Mononuclear cell (primary cell): ENCODE results near the gene KCNQ1. TPM values are rescaled to one million over a fixed set of nuclear protein-coding genes. Genes with fewer than 3 reads are reported as not detected.

Experiments used
- H3K27me3 ChIP-seq: 2 replicates; pipeline ENCODE4 v1.6.0; 2011; ENCODE audit warnings: low read length, control low read depth; ENCODE audit not compliant: insufficient read depth
- H3K4me1 ChIP-seq: 2 replicates; pipeline ENCODE4 v1.5.1; 2011; ENCODE audit warnings: mild to moderate bottlenecking, low read length, control low read depth; ENCODE audit not compliant: insufficient read depth
- H3K4me3 ChIP-seq: 2 replicates; pipeline ENCODE4 v1.5.1; 2011; ENCODE audit warnings: mild to moderate bottlenecking, low read length, moderate library complexity
- H3K9me3 ChIP-seq: 2 replicates; pipeline ENCODE4 v1.5.1; 2011; ENCODE audit warnings: low read depth, mild to moderate bottlenecking, control low read depth, low read length
- total RNA-seq: library from RNA; depleted of rRNA; stranded (reverse); fragments of >200 nt; gene quantifications from one replicate; pipeline ENCODE4 v1.2.3, GENCODE V29; 2012

The KCNQ1 gene
- total RNA-seq, 1 donor, result 12.7 TPM

DNA sequence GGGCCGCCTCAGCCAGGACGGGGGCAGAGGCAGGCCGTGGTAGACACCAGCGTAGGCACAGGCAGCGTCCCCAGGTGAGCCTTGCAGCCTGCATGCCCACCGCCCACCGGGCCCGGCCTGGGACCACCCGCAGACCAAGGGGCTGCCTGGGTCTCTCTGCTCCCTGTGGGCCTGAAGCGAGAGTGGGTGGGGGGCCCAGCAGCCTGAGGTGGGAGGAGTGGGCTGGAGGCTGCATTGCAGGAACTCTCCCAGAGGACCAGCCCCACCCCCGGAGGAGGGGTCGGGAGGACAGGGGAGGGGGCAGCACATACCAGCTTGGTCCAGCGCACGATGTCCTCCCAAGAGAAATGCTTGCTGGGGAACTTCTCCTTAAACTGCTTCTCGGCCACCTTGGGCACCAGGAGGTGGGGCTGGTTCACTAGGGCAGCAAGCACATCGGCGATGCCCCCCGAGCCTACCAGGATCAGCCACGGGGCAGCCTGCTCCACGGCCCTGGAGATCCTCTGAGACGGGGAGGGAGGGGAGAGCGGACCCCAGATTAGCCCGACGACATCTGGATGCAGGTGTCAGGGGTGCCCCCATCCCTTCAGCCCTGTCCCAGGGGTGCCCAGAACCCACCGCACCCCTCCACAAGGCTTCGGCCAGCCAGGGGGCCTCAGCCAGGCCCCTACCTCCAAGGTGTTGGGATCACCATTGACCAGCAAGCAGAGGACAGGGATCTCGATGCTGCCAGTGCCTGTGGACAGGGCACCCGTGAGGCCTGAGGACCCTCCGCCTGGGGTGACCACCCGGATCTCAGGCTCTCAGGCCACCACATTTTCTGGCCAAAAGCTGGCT is 26.7 kb upstream of the KCNQ1 start:
- H3K27me3 ChIP-seq, result no peaks in the 10 kb centered on the region
- H3K4me1 ChIP-seq, result peaks cover 9% of the 10 kb centered on the region
- H3K9me3 ChIP-seq, result no peaks in the 10 kb centered on the region
- H3K4me3 ChIP-seq, result no peak overlapping the region

DNA sequence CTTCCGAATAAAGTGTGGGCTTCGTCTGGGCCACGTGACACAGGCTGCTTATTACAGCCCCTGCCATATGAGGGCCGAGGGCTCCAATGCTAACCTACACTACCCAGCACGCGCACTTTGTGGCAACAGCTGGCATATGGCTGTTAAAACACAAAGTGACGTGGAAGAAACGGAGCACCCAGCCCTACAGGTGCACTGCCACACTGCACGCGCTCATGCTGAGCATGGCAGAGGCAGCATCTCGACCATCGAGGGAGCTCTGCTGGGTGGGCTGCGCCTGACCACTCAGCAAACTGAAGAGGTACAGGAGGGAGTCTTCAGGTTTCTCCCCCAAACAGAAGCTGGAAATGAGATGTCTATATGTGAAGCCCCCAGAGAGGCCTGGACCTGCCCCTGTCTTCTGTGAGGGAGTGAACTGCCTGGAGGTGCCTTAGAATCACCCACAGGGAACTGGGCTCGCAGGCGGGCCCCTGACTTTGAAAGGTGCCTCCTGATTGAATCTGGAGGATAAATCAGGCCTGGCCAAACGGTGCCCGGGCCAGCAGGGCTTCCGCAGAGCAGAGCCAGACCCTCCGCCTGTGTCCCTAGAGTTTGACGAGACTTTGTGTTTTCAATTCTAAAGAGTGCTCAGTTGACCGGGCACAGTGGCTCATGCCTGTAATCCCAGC is 26.0 kb upstream of the KCNQ1 start:
- no peak overlapping the region for H3K4me3 ChIP-seq
- H3K9me3 ChIP-seq, result no peaks in the 10 kb centered on the region
- H3K4me1 ChIP-seq, result peaks cover 9% of the 10 kb centered on the region
- H3K27me3 ChIP-seq, result no peaks in the 10 kb centered on the region

DNA sequence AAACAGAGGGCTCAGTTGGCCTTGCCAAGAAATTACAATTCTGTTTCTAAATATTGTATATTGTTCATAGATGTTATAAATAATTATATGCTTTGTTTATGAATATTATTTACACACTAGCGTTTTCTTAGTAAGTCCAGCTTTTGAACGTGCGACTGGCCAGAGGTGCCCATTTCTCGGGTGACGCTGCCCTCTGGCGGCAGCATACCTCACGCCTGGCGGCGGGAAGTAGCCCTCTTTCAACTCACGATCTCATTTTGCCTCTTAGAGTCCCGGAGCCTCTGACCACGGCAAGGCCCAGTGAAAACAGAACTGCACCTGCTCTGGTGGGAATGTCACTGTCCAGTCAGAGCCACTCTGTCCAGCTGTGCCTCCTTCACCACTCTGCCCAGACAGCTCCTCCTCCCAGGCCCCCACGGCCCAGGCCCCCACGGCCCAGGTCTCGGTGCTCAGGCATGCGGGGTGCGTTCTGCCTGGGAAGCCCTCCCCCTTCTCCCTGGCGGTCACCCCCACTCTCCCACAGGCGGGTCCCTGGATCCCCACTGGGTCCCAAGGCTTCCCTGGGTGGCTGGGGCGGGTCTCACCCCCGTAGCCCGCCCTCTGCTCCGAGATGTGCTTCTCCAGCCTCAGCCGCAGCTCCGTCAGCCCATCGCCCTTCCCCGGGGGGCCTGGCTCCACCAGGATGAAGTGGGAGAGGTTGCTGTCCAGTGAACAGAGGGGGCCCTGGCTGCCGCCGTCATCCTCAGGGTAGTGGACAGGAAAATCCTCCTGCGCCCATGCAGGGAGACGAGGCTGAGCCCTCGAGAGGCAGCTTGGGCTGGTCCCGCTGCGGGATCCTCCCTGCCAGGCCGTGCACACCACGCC is 24.9 kb upstream of the KCNQ1 start:
- no peaks in the 10 kb centered on the region for H3K9me3 ChIP-seq
- peaks cover 9% of the 10 kb centered on the region for H3K4me1 ChIP-seq
- H3K27me3 ChIP-seq, result no peaks in the 10 kb centered on the region
- H3K4me3 ChIP-seq, result no peak overlapping the region

DNA sequence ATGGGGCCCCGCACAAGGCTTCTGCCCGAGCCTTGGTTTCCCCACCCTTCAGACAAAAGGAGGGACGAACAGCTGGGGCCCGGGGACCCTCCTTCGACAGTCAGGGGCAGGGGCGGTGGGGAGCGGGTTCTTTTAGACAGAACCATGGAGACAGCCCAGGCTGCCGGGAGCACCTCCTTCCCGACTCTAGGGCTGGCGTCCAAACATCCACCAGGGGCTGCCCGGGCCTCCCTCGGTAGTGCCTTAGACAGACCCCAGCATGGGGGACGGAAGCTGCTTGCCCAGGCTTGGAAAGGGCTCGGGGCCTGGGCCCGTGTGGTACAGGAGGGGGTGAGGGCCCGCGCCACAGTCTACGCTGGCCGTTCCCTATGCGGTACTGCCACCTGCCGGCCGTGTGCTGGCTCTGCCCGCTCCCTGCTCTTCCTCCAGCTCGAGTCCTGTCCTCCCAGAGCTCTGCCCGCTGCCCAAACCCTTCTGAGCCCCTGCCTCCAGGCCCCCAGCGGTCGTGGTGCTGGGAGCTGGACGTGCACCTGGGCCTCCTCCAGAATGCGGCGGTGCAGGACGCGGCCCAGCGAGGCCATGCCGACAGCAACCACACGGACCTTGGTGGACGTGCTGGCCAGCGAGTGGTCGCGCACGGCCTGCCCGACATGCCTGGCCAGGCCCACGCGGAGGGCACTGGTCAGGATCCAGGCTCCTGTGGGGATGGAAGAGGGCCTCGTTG is 24.1 kb upstream of the KCNQ1 start:
- Histone ChIP-seq H3K27me3 (no peaks in the 10 kb centered on the region), H3K4me1 (peaks cover 9% of the 10 kb centered on the region), H3K9me3 (no peaks in the 10 kb centered on the region), H3K4me3 (no peak overlapping the region)

DNA sequence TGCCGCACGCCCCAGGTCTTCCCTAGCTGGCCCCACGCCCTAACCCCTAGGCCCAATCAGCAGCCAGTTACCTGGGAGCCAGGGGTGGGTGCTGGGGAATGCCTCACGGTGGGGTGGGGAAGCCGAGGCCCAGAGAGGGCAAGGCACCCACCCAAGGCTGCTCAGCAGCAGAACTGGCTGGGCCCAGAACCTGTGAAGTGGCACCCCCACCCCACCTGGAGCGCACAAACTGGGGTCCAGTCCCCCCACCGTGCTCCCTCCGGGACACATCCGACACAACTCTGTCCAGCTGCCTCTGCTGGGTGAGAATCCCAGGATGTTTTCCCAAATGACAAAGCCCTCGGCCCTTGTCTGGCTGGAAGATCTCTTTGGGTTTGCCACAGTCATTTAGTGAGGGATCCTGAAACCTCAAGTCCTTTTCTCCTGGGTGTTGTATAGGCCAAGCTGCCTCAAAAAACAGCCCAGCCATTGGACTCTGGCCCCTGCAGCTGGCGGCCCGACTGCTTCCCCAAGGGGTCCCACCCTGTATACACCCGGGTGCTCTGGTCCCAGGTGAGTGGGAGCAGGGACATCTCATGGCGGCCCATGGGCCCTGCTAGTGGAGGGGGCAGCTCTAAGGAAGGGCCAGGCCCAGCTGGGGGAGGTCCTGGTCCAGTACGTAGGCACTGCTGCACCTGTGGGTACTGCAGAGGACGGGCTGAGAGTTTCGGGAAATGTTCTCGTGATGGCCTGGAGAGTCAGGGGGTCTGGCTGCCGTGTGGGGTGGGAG is 23.4 kb upstream of the KCNQ1 start:
- Histone ChIP-seq H3K9me3 (no peaks in the 10 kb centered on the region), H3K27me3 (no peaks in the 10 kb centered on the region), H3K4me1 (peaks cover 9% of the 10 kb centered on the region), H3K4me3 (no peak overlapping the region)

DNA sequence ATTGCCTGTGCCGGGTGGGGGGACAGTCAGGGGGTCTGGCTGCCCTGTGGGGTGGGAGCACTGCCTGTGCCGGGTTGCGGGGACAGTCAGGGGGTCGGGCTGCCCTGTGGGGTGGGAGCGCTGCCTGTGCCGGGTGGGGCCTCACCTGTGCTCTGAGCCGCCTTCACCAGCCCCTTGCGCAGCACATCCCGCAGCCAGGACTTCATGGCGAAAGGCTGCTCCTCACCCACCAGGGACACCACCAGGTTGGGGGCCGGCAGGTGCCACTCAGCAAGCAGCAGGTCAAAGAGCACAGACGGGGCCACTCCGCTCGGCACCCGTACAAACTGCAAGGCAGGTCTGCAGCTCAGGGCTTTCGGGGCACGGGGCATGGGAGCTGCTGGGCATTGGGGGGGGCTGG is 22.8 kb upstream of the KCNQ1 start:
- Histone ChIP-seq H3K4me3 (no peak overlapping the region), H3K27me3 (no peaks in the 10 kb centered on the region), H3K4me1 (peaks cover 9% of the 10 kb centered on the region), H3K9me3 (no peaks in the 10 kb centered on the region)

DNA sequence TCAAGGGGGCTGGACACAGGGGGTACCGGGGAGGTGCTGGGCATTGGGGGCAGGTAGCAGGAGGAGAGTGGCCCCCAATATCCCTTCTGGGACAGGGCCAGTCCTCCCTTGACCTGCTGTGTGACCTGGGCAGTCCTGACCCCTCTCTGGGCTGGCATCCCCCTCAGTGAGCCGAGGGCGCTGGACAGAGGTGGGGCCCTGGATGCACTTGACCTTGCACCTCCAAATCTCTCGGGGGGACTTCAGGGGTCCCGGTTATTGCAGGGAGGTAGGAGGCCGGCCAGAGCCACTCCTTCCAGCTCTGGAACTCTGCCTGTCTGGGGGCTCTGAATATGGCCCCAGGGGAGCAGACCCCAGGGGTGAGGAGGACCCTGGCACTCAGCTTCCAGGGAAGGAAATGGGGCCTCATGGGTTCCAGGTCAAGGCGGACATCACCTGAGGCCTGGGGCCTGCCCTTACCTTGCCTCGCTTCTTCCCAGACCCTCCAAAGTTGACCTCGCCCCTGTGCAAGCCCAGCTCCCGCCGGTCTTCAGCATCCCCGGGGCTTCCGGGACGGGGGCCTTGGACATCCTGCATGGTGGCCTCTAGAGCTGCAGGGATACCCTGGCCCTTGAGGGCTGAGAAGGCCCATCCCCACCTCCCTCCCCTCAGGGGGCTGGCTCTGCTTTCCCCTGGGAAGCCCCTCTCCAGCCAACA is 22.2 kb upstream of the KCNQ1 start:
- no peaks in the 10 kb centered on the region for H3K9me3 ChIP-seq
- H3K4me1 ChIP-seq, result peaks cover 9% of the 10 kb centered on the region
- H3K4me3 ChIP-seq, result no peak overlapping the region
- H3K27me3 ChIP-seq, result no peaks in the 10 kb centered on the region

DNA sequence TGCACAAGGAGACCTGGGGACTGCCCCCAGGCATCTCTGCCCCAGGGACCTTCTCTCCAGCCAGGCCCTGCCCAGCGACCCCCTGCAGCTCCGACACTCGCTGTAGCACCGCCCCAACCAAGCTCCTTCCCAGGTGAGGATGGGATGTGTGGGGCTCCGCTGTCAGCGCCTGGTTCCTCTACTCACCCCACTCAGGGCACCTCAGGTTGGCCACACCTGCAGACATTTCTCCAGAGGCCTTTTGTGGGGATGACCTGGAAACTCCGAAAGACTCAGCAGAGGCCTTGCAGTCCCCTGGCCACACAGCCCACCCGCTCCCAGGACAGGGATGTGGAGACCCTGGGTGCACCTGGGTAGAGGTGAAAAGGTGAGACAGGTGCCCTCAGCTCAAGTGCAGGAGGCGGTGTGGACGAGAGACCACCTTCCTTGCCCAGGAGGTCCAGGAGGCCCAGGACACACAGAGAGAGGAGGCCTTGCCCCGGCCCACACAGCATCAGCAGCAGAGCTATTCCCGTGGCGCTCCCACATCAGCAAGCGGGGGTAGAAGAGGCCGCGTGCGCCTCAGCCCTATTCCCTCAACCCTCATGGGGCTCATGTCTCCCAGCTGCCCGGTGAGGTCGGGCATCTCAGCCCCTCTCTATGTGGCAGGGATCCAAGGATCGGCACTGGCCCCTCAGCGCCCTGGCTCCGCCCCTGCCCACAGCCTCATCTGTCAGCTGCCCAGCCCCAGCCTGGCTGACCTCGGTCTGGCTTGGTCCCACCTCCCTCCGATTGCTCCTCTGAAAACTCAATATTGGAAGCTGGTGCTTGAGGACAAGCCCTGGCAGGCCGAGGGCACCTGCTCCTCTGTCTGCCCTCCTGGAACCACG is 21.4 kb upstream of the KCNQ1 start:
- H3K27me3 ChIP-seq, result no peaks in the 10 kb centered on the region
- H3K4me3 ChIP-seq, result no peak overlapping the region
- no peaks in the 10 kb centered on the region for H3K9me3 ChIP-seq
- peaks cover 9% of the 10 kb centered on the region for H3K4me1 ChIP-seq

DNA sequence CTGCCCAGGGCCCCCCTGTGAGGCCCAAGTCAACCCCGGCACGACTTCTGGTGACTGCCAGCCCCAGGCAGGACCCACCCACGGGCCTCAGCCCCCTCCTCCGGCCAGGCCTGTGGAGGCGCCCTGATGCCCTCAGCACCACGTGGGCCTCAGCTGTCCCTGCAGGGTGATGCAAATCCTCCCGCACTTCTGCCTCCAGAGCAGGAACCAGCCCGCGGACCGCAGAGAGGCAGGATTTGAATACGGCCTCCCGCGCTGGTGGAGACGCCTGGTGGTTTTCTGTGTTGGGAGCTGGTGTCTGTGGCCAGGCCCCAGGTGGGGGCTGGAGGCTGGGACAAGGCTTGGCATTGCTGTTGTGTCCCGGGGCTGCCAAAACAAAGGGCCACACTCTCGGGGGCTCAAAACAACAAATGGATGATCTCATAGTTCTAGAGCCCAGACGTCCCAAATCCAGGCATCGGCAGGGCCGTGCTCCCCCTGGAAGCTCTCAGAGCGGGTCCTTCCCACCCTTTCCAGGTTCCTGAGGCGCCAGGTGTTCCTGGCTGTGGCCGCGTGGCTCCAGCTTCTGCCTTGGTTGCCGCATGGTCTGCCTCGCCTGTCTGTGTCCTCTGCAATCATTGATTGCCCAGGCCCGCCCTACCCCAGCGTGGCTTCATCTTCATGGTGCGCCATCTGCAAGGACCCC is 19.9 kb upstream of the KCNQ1 start:
- no peaks in the 10 kb centered on the region for H3K27me3 ChIP-seq
- no peaks in the 10 kb centered on the region for H3K9me3 ChIP-seq
- H3K4me3 ChIP-seq, result no peak overlapping the region
- H3K4me1 ChIP-seq, result peaks cover 6% of the 10 kb centered on the region

DNA sequence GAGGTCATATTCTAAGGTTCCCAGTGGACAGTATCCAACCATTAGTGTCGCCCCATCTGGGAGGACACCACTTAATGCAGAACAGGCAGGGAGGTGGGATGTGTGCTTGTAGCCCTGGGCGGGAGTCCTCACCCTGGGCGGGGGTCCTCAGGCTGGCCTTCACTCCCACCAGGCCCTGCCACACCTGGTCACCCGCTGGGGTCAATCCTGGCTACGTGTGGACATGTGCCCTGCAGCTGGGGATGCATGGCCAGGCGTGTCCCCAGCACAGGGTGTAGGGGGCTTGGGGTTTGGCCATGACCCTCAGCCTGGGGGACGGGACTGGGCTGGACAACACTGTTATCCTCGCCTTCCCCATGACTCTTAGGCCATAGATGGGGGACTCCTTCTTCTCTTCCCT is 19.3 kb upstream of the KCNQ1 start:
- Histone ChIP-seq H3K27me3 (no peaks in the 10 kb centered on the region), H3K9me3 (no peaks in the 10 kb centered on the region), H3K4me3 (no peak overlapping the region), H3K4me1 (peaks cover under 1% of the 10 kb centered on the region)

DNA sequence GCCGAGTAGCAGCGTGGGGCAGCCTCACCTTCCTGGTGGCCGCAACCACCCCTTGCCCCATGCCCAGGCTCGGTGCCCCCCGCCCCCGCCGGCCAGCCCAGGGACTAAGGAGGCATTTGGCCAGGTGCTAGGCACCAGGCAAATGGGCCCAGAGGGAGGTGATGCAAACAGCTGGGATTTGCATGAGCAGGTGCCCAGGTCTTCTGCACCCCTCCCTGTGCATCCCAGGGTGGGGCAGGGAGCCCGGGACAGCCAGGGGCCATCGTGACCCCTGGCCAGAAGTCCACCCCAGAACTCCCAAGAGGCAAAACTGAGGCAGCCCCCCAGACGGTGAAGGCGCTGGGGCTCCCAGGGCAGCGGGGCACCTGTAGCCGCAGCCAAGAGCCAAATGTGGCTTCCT is 18.6 kb upstream of the KCNQ1 start:
- Histone ChIP-seq H3K9me3 (no peaks in the 10 kb centered on the region), H3K4me3 (no peak overlapping the region), H3K27me3 (no peaks in the 10 kb centered on the region), H3K4me1 (no peaks in the 10 kb centered on the region)

DNA sequence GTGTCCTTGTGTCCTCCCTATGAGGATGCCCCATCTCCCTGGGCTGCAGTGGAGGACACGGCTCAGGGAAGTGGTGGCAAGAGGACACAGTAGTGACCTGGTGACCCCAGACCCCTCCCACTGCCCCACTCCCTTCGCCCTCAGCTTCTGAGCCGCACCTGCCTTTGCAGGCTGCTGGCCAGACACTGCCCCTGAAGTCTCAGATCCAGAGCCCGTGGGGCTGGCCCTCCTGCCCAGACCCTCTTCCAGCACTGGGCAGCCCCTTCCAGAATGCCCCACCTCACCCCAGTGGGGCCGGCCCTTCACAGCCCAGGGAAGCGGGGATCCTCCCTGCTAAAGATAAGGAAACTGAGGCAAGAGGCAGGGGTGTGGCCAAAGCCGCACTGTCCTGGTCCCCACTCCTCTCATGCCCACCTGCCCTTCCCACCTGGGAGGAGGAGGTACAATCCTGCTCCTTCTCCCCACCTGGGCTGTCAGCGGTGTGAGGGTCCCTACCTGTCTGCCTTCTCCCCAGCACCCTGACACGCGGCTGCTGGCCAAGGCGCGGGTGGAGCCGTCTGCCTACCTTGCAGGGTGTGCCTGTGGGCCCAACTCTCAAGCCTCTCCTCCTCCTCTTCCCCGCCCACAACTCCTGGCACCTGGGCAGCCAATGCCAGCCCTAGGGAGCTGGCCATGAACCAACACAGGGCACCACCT is 17.8 kb upstream of the KCNQ1 start:
- no peak overlapping the region for H3K4me3 ChIP-seq
- no peaks in the 10 kb centered on the region for H3K4me1 ChIP-seq
- H3K27me3 ChIP-seq, result no peaks in the 10 kb centered on the region
- no peaks in the 10 kb centered on the region for H3K9me3 ChIP-seq
